Measurements from ENCODE around the gene ZNF302.
"Not testable (repeated sequence)": the region's sequence is repeated elsewhere in the genome, so short reads cannot be mapped to it uniquely, and the experiment has no call there.

ZNF302 gene

GRCh38 chr19:34681478-34681877, 4.0 kb downstream of the ZNF302 start:
- Histone ChIP-seq H3K27me3 (no peaks in the 10 kb centered on the region), H3K36me3 (peaks cover 65 to 72% (median 67%) of the 10 kb centered on the region in 3 donors), H3K9me3 (peaks cover 11 to 70% (median 51%) of the 10 kb centered on the region in 3 donors), H3K4me1 (peaks cover 0 to 12% (median 10%) of the 10 kb centered on the region in 4 donors), H3K27ac (no peak overlapping the region), H3K4me3 (no peak overlapping the region)
- intact Hi-C loops (cut with DNase I; ENCODE audit: low total_unique reads) = no loop called here
- DNase-seq = no peak
- no peak for TF ChIP-seq CTCF (IDR thresholded peaks at IDR 0.05)

- H3K27me3 ChIP-seq; DNase-seq; intact Hi-C loops (cut with DNase I; ENCODE audit: low total_unique reads); H3K4me3 ChIP-seq; H3K4me1 ChIP-seq; H3K27ac ChIP-seq: not testable (repeated sequence)
- Histone ChIP-seq H3K36me3 (peaks cover 50 to 51% (median 51%) of the 10 kb centered on the region in 3 donors), H3K9me3 (peaks cover 11 to 90% (median 71%) of the 10 kb centered on the region in 3 donors)
These were observed 7.8 kb downstream of the ZNF302 start for GRCh38 chr19:34685266-34685665.

GRCh38 chr19:34686455-34686854, 9.0 kb downstream of the ZNF302 start:
- Histone ChIP-seq H3K36me3 (peaks cover 38 to 40% (median 39%) of the 10 kb centered on the region in 3 donors), H3K9me3 (peaks cover 11 to 84% (median 65%) of the 10 kb centered on the region in 3 donors), H3K4me1 (no peaks in the 10 kb centered on the region), H3K4me3 (no peak overlapping the region), H3K27ac (no peak overlapping the region), H3K27me3 (no peaks in the 10 kb centered on the region)
- TF ChIP-seq CTCF (IDR thresholded peaks at IDR 0.05) = no peak
- no peak for DNase-seq
- intact Hi-C loops (cut with DNase I; ENCODE audit: low total_unique reads) = no loop called here

- intact Hi-C loops (cut with DNase I; ENCODE audit: low total_unique reads) = no loop called here
- Histone ChIP-seq H3K27ac (no peak overlapping the region), H3K4me1 (no peaks in the 10 kb centered on the region), H3K27me3 (no peaks in the 10 kb centered on the region), H3K9me3 (peaks cover 11 to 75% (median 58%) of the 10 kb centered on the region in 3 donors), H3K4me3 (no peak overlapping the region), H3K36me3 (peaks cover 29 to 31% (median 30%) of the 10 kb centered on the region in 3 donors)
- no peak for TF ChIP-seq CTCF (IDR thresholded peaks at IDR 0.05)
- no peak for DNase-seq
These were observed 9.9 kb downstream of the ZNF302 start for GRCh38 chr19:34687348-34687747.

GRCh38 chr19:34688592-34688991, 11.1 kb downstream of the ZNF302 start:
- Histone ChIP-seq H3K4me3 (no peak overlapping the region), H3K27ac (no peak overlapping the region), H3K36me3 (peaks cover 17 to 18% (median 18%) of the 10 kb centered on the region in 3 donors), H3K9me3 (peaks cover 11 to 63% (median 48%) of the 10 kb centered on the region in 3 donors), H3K4me1 (no peaks in the 10 kb centered on the region), H3K27me3 (no peaks in the 10 kb centered on the region)
- DNase-seq = no peak
- intact Hi-C loops (cut with DNase I; ENCODE audit: low total_unique reads) = no loop called here
- no peak for TF ChIP-seq CTCF (IDR thresholded peaks at IDR 0.05)

GRCh38 chr19:34690372-34690771, 12.9 kb downstream of the ZNF302 start:
- Histone ChIP-seq H3K4me1 (no peaks in the 10 kb centered on the region), H3K27ac (no peak overlapping the region), H3K4me3 (no peak overlapping the region), H3K36me3 (peaks cover 0 to under 1% (median 0%) of the 10 kb centered on the region in 3 donors), H3K27me3 (no peaks in the 10 kb centered on the region), H3K9me3 (peaks cover 1 to 45% (median 36%) of the 10 kb centered on the region in 3 donors)
- intact Hi-C loops (cut with DNase I; ENCODE audit: low total_unique reads) = no loop called here
- no peak for TF ChIP-seq CTCF (IDR thresholded peaks at IDR 0.05)
- no peak for DNase-seq
